Measurements from ENCODE around the gene GABRR1.

The GABRR1 gene

GRCh38 chr6:89180971-89181370, 36.2 kb downstream of the GABRR1 start:
- Histone ChIP-seq H3K27ac (ENCODE audit: low read depth, low read length) (no peak overlapping the region), H3K36me3 (ENCODE audit: control insufficient read depth in 5 of 5, insufficient read depth in 5 of 5, low read length in 5 of 5) (no peaks in the 10 kb centered on the region), H3K9ac (ENCODE audit: low read length in 5 of 5) (no peak overlapping the region), H3K27me3 (ENCODE audit: control insufficient read depth in 5 of 5, insufficient read depth in 4 of 5, low read length in 5 of 5) (no peaks in the 10 kb centered on the region), H3K9me3 (ENCODE audit: control insufficient read depth in 5 of 5, low read length in 5 of 5) (no peaks in the 10 kb centered on the region), H3K4me1 (ENCODE audit: control insufficient read depth in 5 of 5, insufficient read depth in 5 of 5, low read length in 5 of 5) (peaks cover 2 to 10% (median 7%) of the 10 kb centered on the region in 5 donors), H3K4me3 (ENCODE audit: low read depth in 1 of 5, low read length in 5 of 5) (no peak overlapping the region)

- Histone ChIP-seq H3K4me3 (ENCODE audit: low read depth in 1 of 5, low read length in 5 of 5) (no peak overlapping the region), H3K9ac (ENCODE audit: low read length in 5 of 5) (no peak overlapping the region), H3K27ac (ENCODE audit: low read depth, low read length) (no peak overlapping the region), H3K27me3 (ENCODE audit: control insufficient read depth in 5 of 5, insufficient read depth in 4 of 5, low read length in 5 of 5) (no peaks in the 10 kb centered on the region), H3K36me3 (ENCODE audit: control insufficient read depth in 5 of 5, insufficient read depth in 5 of 5, low read length in 5 of 5) (no peaks in the 10 kb centered on the region), H3K4me1 (ENCODE audit: control insufficient read depth in 5 of 5, insufficient read depth in 5 of 5, low read length in 5 of 5) (peaks cover 2 to 10% (median 7%) of the 10 kb centered on the region in 5 donors), H3K9me3 (ENCODE audit: control insufficient read depth in 5 of 5, low read length in 5 of 5) (no peaks in the 10 kb centered on the region)
Measured at GRCh38 chr6:89180112-89180511, 37.0 kb downstream of the GABRR1 start.

- H3K4me3 ChIP-seq (ENCODE audit: low read depth in 1 of 5, low read length in 5 of 5): no peak overlapping the region
- peaks cover 0 to 8% (median 2%) of the 10 kb centered on the region in 5 donors for H3K4me1 ChIP-seq (ENCODE audit: control insufficient read depth in 5 of 5, insufficient read depth in 5 of 5, low read length in 5 of 5)
- H3K9ac ChIP-seq (ENCODE audit: low read length in 5 of 5): no peak overlapping the region
- no peaks in the 10 kb centered on the region for H3K9me3 ChIP-seq (ENCODE audit: control insufficient read depth in 5 of 5, low read length in 5 of 5)
- no peak overlapping the region for H3K27ac ChIP-seq (ENCODE audit: low read depth, low read length)
- no peaks in the 10 kb centered on the region for H3K36me3 ChIP-seq (ENCODE audit: control insufficient read depth in 5 of 5, insufficient read depth in 5 of 5, low read length in 5 of 5)
- H3K27me3 ChIP-seq (ENCODE audit: control insufficient read depth in 5 of 5, insufficient read depth in 4 of 5, low read length in 5 of 5): no peaks in the 10 kb centered on the region
Measured at GRCh38 chr6:89173634-89174033, 43.5 kb downstream of the GABRR1 start.

GRCh38 chr6:89172131-89172530, 45.0 kb downstream of the GABRR1 start:
- H3K36me3 ChIP-seq (ENCODE audit: control insufficient read depth in 5 of 5, insufficient read depth in 5 of 5, low read length in 5 of 5): no peaks in the 10 kb centered on the region
- H3K4me1 ChIP-seq (ENCODE audit: control insufficient read depth in 5 of 5, insufficient read depth in 5 of 5, low read length in 5 of 5): peaks cover 0 to 8% (median 0%) of the 10 kb centered on the region in 5 donors
- no peaks in the 10 kb centered on the region for H3K9me3 ChIP-seq (ENCODE audit: control insufficient read depth in 5 of 5, low read length in 5 of 5)
- no peak overlapping the region for H3K9ac ChIP-seq (ENCODE audit: low read length in 5 of 5)
- H3K27ac ChIP-seq (ENCODE audit: low read depth, low read length): no peak overlapping the region
- H3K4me3 ChIP-seq (ENCODE audit: low read depth in 1 of 5, low read length in 5 of 5): no peak overlapping the region
- H3K27me3 ChIP-seq (ENCODE audit: control insufficient read depth in 5 of 5, insufficient read depth in 4 of 5, low read length in 5 of 5): no peaks in the 10 kb centered on the region

- Histone ChIP-seq H3K36me3 (ENCODE audit: control insufficient read depth in 5 of 5, insufficient read depth in 5 of 5, low read length in 5 of 5) (peaks cover 13 to 24% (median 16%) of the 10 kb centered on the region in 5 donors), H3K27me3 (ENCODE audit: control insufficient read depth in 5 of 5, insufficient read depth in 4 of 5, low read length in 5 of 5) (no peaks in the 10 kb centered on the region), H3K27ac (ENCODE audit: low read depth, low read length) (no peak overlapping the region), H3K9me3 (ENCODE audit: control insufficient read depth in 5 of 5, low read length in 5 of 5) (no peaks in the 10 kb centered on the region), H3K9ac (ENCODE audit: low read length in 5 of 5) (no peak overlapping the region), H3K4me1 (ENCODE audit: control insufficient read depth in 5 of 5, insufficient read depth in 5 of 5, low read length in 5 of 5) (no peaks in the 10 kb centered on the region), H3K4me3 (ENCODE audit: low read depth in 1 of 5, low read length in 5 of 5) (no peak overlapping the region)
Measured at GRCh38 chr6:89162047-89162371, 55.1 kb downstream of the GABRR1 start.

- no peak overlapping the region for H3K27ac ChIP-seq (ENCODE audit: low read depth, low read length)
Measured at GRCh38 chr6:89161326-89162046, 55.7 kb downstream of the GABRR1 start.

GRCh38 chr6:89160331-89161092, 56.6 kb downstream of the GABRR1 start:
- Histone ChIP-seq H3K9me3 (ENCODE audit: control insufficient read depth in 5 of 5, low read length in 5 of 5) (no peaks in the 10 kb centered on the region), H3K27ac (ENCODE audit: low read depth, low read length) (no peak overlapping the region), H3K9ac (ENCODE audit: low read length in 5 of 5) (no peak overlapping the region), H3K36me3 (ENCODE audit: control insufficient read depth in 5 of 5, insufficient read depth in 5 of 5, low read length in 5 of 5) (peaks cover 13 to 24% (median 18%) of the 10 kb centered on the region in 5 donors), H3K4me1 (ENCODE audit: control insufficient read depth in 5 of 5, insufficient read depth in 5 of 5, low read length in 5 of 5) (no peaks in the 10 kb centered on the region), H3K4me3 (ENCODE audit: low read depth in 1 of 5, low read length in 5 of 5) (no peak overlapping the region), H3K27me3 (ENCODE audit: control insufficient read depth in 5 of 5, insufficient read depth in 4 of 5, low read length in 5 of 5) (no peaks in the 10 kb centered on the region)

More at GRCh38 chr6:89161326-89162046, 55.7 kb downstream of the GABRR1 start:
- H3K4me3 ChIP-seq (ENCODE audit: low read depth in 1 of 5, low read length in 5 of 5): no peak overlapping the region
- no peaks in the 10 kb centered on the region for H3K9me3 ChIP-seq (ENCODE audit: control insufficient read depth in 5 of 5, low read length in 5 of 5)
- H3K9ac ChIP-seq (ENCODE audit: low read length in 5 of 5): no peak overlapping the region
- peaks cover 13 to 24% (median 18%) of the 10 kb centered on the region in 5 donors for H3K36me3 ChIP-seq (ENCODE audit: control insufficient read depth in 5 of 5, insufficient read depth in 5 of 5, low read length in 5 of 5)
- no peaks in the 10 kb centered on the region for H3K4me1 ChIP-seq (ENCODE audit: control insufficient read depth in 5 of 5, insufficient read depth in 5 of 5, low read length in 5 of 5)
- no peaks in the 10 kb centered on the region for H3K27me3 ChIP-seq (ENCODE audit: control insufficient read depth in 5 of 5, insufficient read depth in 4 of 5, low read length in 5 of 5)

GRCh38 chr6:89154131-89154530, 63.0 kb downstream of the GABRR1 start:
- Histone ChIP-seq H3K9ac (ENCODE audit: low read length in 5 of 5) (no peak overlapping the region), H3K36me3 (ENCODE audit: control insufficient read depth in 5 of 5, insufficient read depth in 5 of 5, low read length in 5 of 5) (peaks cover 0 to 6% (median 0%) of the 10 kb centered on the region in 5 donors), H3K4me1 (ENCODE audit: control insufficient read depth in 5 of 5, insufficient read depth in 5 of 5, low read length in 5 of 5) (no peaks in the 10 kb centered on the region), H3K27me3 (ENCODE audit: control insufficient read depth in 5 of 5, insufficient read depth in 4 of 5, low read length in 5 of 5) (no peaks in the 10 kb centered on the region), H3K4me3 (ENCODE audit: low read depth in 1 of 5, low read length in 5 of 5) (no peak overlapping the region), H3K27ac (ENCODE audit: low read depth, low read length) (no peak overlapping the region), H3K9me3 (ENCODE audit: control insufficient read depth in 5 of 5, low read length in 5 of 5) (no peaks in the 10 kb centered on the region)

- Histone ChIP-seq H3K36me3 (ENCODE audit: control insufficient read depth in 5 of 5, insufficient read depth in 5 of 5, low read length in 5 of 5) (no peaks in the 10 kb centered on the region), H3K27ac (ENCODE audit: low read depth, low read length) (no peak overlapping the region), H3K9me3 (ENCODE audit: control insufficient read depth in 5 of 5, low read length in 5 of 5) (no peaks in the 10 kb centered on the region), H3K4me1 (ENCODE audit: control insufficient read depth in 5 of 5, insufficient read depth in 5 of 5, low read length in 5 of 5) (peaks cover 0 to 23% (median 17%) of the 10 kb centered on the region in 5 donors), H3K9ac (ENCODE audit: low read length in 5 of 5) (no peak overlapping the region), H3K27me3 (ENCODE audit: control insufficient read depth in 5 of 5, insufficient read depth in 4 of 5, low read length in 5 of 5) (no peaks in the 10 kb centered on the region), H3K4me3 (ENCODE audit: low read depth in 1 of 5, low read length in 5 of 5) (no peak overlapping the region)
Measured at GRCh38 chr6:89148016-89148750, 69.0 kb downstream of the GABRR1 start.

Data from subcutaneous abdominal adipose tissue (tissue), 5 donors.